ENCODE results near the gene DTX3. TPM values are rescaled to one million over a fixed set of nuclear protein-coding genes. Genes with fewer than 3 reads are reported as not detected.

DTX3 gene
- total and polyA plus RNA-seq, 7 donors: 3.5 to 9.1 (median 4.5) TPM

GRCh38 chr12:57571926-57572762 is 32.5 kb upstream of the DTX3 start:
- 81 to 84% (median 83%) methylated on average over 12 of the region's 12 CpGs for WGBS, 3 donors
- H3K27me3 ChIP-seq (ENCODE audit: insufficient read depth in 3 of 3, low read length in 2 of 3): peaks cover 0 to 35% (median 0%) of the 10 kb centered on the region in 3 donors
- no peaks in the 10 kb centered on the region for H3K9me3 ChIP-seq
- H3K4me3 ChIP-seq: no peak overlapping the region
- H3K27ac ChIP-seq: no peak overlapping the region
- H3K36me3 ChIP-seq (ENCODE audit: insufficient read depth in 1 of 2, low read depth in 1 of 2): no peaks in the 10 kb centered on the region
- no peaks in the 10 kb centered on the region for H3K4me1 ChIP-seq
- TF ChIP-seq CTCF (IDR thresholded peaks at IDR 0.05): no peak
- intact Hi-C loops (cut with DNase I): no loop called here
- no peak for DNase-seq
- ATAC-seq: no peak

- Histone ChIP-seq H3K27ac (no peak overlapping the region), H3K9me3 (no peaks in the 10 kb centered on the region), H3K36me3 (ENCODE audit: insufficient read depth in 1 of 2, low read depth in 1 of 2) (no peaks in the 10 kb centered on the region), H3K4me3 (no peak overlapping the region), H3K4me1 (no peaks in the 10 kb centered on the region), H3K27me3 (ENCODE audit: insufficient read depth in 3 of 3, low read length in 2 of 3) (peaks cover 0 to 17% (median 0%) of the 10 kb centered on the region in 3 donors)
- intact Hi-C loops (cut with DNase I): no loop called here
- WGBS, 3 donors: 81 to 86% (median 84%) methylated on average over 10 of the region's 10 CpGs
- ATAC-seq: no peak
- DNase-seq: no peak
- TF ChIP-seq CTCF (IDR thresholded peaks at IDR 0.05): no peak
These were observed 29.8 kb upstream of the DTX3 start for GRCh38 chr12:57574795-57575194.

- Histone ChIP-seq H3K4me1 (no peaks in the 10 kb centered on the region), H3K4me3 (no peak overlapping the region), H3K27me3 (ENCODE audit: insufficient read depth in 3 of 3, low read length in 2 of 3) (peaks cover 0 to 10% (median 0%) of the 10 kb centered on the region in 3 donors), H3K27ac (no peak overlapping the region), H3K9me3 (no peaks in the 10 kb centered on the region), H3K36me3 (ENCODE audit: insufficient read depth in 1 of 2, low read depth in 1 of 2) (no peaks in the 10 kb centered on the region)
- no peak for TF ChIP-seq CTCF (IDR thresholded peaks at IDR 0.05)
- DNase-seq (no peak), ATAC-seq (no peak)
- WGBS, 3 donors: 74 to 81% (median 75%) methylated on average over 12 of the region's 12 CpGs
- intact Hi-C loops (cut with DNase I): no loop called here
These were observed 28.6 kb upstream of the DTX3 start for GRCh38 chr12:57575771-57576612.

- no peak for TF ChIP-seq CTCF (IDR thresholded peaks at IDR 0.05)
- no peak overlapping the region for H3K27ac ChIP-seq
- no peak overlapping the region for H3K4me3 ChIP-seq
- WGBS, 3 donors: 66 to 73% (median 70%) methylated on average over 9 of the region's 9 CpGs
- H3K36me3 ChIP-seq (ENCODE audit: insufficient read depth in 1 of 2, low read depth in 1 of 2): no peaks in the 10 kb centered on the region
- no peaks in the 10 kb centered on the region for H3K4me1 ChIP-seq
- no peaks in the 10 kb centered on the region for H3K9me3 ChIP-seq
- intact Hi-C loops (cut with DNase I): no loop called here
- peaks cover 0 to 9% (median 2%) of the 10 kb centered on the region in 3 donors for H3K27me3 ChIP-seq (ENCODE audit: insufficient read depth in 3 of 3, low read length in 2 of 3)
- DNase-seq: no peak
- no peak for ATAC-seq
These were observed 27.9 kb upstream of the DTX3 start for GRCh38 chr12:57576613-57577160.

All from psoas muscle (tissue), 8 donors.